Type B pancreatic cell (in vitro differentiated cells): ENCODE measurements around the gene TMEM272. TPM values are rescaled to one million over a fixed set of nuclear protein-coding genes. Genes with fewer than 3 reads are reported as not detected.

Experiments
- DNase-seq: peaks from one replicate; pipeline ENCODE4 v3.0.0; 2021; ENCODE audit warnings: mixed read lengths; ENCODE audit not compliant: unreplicated experiment; ENCODE audit errors: extremely low spot score
- H3K27ac Mint-ChIP-seq: 2 replicates; pipeline ENCODE4 v1.8.0; 2021; ENCODE audit warnings: mild to moderate bottlenecking, mixed read lengths
- H3K27me3 Mint-ChIP-seq: 2 replicates; pipeline ENCODE4 v1.8.0; 2021; ENCODE audit warnings: mixed read lengths
- H3K36me3 Mint-ChIP-seq: 2 replicates; pipeline ENCODE4 v1.8.0; 2021; ENCODE audit warnings: mixed read lengths
- H3K4me1 Mint-ChIP-seq: one replicate; pipeline ENCODE4 v1.8.0; 2021; ENCODE audit warnings: mixed read lengths; ENCODE audit not compliant: unreplicated experiment
- H3K4me3 Mint-ChIP-seq: 2 replicates; pipeline ENCODE4 v1.8.0; 2021; ENCODE audit warnings: mild to moderate bottlenecking, mixed read lengths
- H3K9me3 Mint-ChIP-seq: 2 replicates; pipeline ENCODE4 v1.8.0; 2021; ENCODE audit warnings: mixed read lengths
- total RNA-seq: library from RNA; stranded (reverse); gene quantifications from 2 replicates; pipeline ENCODE4 v1.2.1, GENCODE V29; 2021; ENCODE audit warnings: low replicate concordance
- TF ChIP-seq, protein P1 (sequence below): fragments of 200-600 bp; sonication (generic); conservative IDR thresholded peaks from 2 replicates; pipeline ENCODE4 v1.5.0; 2021; ENCODE audit warnings: antibody characterized with exemption, mild to moderate bottlenecking

Gene TMEM272
- total RNA-seq, 1 donor from 2014 or later, result 0.63 TPM

DNA sequence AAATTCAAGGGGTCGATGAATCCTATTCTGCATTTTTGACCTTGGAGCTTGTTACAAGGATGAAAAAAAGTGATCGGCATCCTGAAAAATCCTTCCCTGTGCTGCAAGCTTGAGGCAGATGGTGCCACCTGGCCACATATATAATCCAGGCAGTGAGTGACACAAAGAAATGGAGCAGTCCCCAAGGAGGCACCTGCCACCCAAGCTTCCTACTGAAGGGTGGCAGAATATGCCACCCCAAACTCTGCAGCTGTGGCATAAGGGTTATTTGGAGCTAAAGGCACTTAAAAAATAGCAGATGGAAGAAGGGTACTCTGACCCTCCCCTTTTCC lies 15.4 kb downstream of the TMEM272 start:
- Mint-ChIP-seq H3K4me1 (peaks cover 6% of the 10 kb centered on the region), H3K27ac (no peak overlapping the region), H3K4me3 (no peak overlapping the region)

DNA sequence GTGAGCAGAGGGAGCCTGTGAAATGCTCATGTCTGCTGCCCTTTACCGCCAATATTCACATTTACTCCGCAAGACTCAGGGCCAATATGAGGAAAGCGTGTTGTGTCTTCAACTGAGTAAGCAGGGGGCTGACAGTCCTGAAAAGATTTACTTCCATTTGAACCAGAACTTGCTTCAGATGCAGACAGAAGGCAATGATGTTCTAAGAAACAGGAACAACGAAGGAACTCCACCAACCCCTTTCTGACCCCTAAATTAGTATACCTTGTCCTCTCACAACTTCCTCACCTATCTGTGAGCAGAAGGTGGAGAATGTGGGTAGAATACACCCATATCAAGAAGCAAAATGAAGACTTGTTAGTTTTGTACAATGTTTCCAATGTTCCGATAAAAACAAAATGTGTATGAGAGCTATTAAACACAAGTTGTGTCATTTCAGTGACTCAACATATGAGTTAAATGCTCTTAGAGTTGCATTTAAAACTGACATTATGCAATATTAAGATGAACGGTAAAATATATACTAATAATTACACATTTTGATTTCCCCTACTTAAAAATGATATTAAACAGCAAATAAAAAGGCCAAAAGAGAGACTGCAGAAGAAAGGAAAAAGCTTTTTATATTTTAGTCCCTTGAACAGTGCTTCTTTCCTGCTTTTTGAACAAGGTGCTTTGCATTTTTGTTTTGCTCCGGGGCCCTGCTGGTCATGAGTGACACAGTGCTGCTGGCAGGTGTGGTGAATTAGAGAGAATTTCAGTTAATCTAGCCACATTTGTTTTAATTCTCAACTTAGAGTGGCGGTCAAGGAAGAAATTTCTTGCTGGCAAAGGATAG lies 16.0 kb downstream of the TMEM272 start:
- H3K9me3 Mint-ChIP-seq, result no peaks in the 10 kb centered on the region
- TF ChIP-seq, protein P1, sequence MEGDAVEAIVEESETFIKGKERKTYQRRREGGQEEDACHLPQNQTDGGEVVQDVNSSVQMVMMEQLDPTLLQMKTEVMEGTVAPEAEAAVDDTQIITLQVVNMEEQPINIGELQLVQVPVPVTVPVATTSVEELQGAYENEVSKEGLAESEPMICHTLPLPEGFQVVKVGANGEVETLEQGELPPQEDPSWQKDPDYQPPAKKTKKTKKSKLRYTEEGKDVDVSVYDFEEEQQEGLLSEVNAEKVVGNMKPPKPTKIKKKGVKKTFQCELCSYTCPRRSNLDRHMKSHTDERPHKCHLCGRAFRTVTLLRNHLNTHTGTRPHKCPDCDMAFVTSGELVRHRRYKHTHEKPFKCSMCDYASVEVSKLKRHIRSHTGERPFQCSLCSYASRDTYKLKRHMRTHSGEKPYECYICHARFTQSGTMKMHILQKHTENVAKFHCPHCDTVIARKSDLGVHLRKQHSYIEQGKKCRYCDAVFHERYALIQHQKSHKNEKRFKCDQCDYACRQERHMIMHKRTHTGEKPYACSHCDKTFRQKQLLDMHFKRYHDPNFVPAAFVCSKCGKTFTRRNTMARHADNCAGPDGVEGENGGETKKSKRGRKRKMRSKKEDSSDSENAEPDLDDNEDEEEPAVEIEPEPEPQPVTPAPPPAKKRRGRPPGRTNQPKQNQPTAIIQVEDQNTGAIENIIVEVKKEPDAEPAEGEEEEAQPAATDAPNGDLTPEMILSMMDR, result no peak
- H3K27ac Mint-ChIP-seq, result no peak overlapping the region
- peaks cover 19% of the 10 kb centered on the region for H3K27me3 Mint-ChIP-seq
- no peak overlapping the region for H3K4me3 Mint-ChIP-seq
- H3K4me1 Mint-ChIP-seq, result peaks cover 6% of the 10 kb centered on the region
- DNase-seq, result no peak
- H3K36me3 Mint-ChIP-seq, result no peaks in the 10 kb centered on the region

More for the DNA sequence above, 15.4 kb downstream of the TMEM272 start:
- TF ChIP-seq, protein P1, result no peak
- Mint-ChIP-seq H3K36me3 (no peaks in the 10 kb centered on the region), H3K9me3 (no peaks in the 10 kb centered on the region), H3K27me3 (peaks cover 19% of the 10 kb centered on the region)
- DNase-seq, result no peak

DNA sequence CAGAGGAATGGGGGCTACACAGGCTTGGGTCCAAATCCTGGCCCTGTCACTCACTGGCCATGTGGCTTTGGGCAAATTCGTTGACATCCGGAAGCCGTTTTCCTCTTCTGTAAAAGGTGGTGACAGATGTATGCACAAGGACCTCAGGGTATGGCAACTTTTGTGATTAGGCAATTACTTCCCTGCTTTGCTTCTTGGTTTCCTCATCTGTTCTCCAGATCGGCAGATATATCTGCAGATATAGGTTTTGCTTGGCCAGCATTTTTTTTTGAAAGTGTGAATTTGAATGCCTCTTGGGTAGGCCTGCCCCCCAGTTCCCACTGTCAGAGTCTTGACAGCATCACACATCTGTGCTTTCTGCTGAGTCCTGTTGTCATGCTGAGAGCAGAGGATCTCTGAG lies 17.7 kb downstream of the TMEM272 start:
- H3K36me3 Mint-ChIP-seq, result no peaks in the 10 kb centered on the region
- H3K4me1 Mint-ChIP-seq, result no peaks in the 10 kb centered on the region
- H3K27ac Mint-ChIP-seq, result peak overlapping the region; percentile 4
- no peak for DNase-seq
- no peaks in the 10 kb centered on the region for H3K9me3 Mint-ChIP-seq
- TF ChIP-seq, protein P1, result no peak
- H3K27me3 Mint-ChIP-seq, result peaks cover 4% of the 10 kb centered on the region
- no peak overlapping the region for H3K4me3 Mint-ChIP-seq

DNA sequence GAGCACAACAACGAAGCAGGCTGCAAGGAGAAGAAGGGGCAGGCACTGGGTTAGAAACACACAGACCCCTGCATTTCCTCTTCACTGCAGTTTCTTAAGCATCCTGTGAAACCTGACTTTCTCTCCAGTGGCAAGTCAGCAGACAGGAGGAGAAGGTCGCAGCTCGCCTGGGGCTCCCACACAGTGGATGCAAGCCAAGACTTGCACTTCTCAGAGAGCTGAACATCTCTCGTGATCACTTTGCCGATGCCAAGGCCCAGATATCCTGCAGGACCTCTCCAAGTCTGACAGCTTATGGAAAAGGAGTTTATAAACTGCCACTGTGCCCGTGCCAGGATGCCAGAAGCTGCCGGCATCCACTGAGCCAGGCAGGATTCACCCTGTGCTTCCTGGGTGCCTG lies 18.4 kb downstream of the TMEM272 start:
- H3K36me3 Mint-ChIP-seq, result no peaks in the 10 kb centered on the region
- no peak for DNase-seq
- H3K4me1 Mint-ChIP-seq, result no peaks in the 10 kb centered on the region
- TF ChIP-seq, protein P1, result no peak
- H3K9me3 Mint-ChIP-seq, result no peaks in the 10 kb centered on the region
- peaks cover 4% of the 10 kb centered on the region for H3K27me3 Mint-ChIP-seq
- H3K4me3 Mint-ChIP-seq, result no peak overlapping the region
- H3K27ac Mint-ChIP-seq, result peak overlapping the region; percentile 55

DNA sequence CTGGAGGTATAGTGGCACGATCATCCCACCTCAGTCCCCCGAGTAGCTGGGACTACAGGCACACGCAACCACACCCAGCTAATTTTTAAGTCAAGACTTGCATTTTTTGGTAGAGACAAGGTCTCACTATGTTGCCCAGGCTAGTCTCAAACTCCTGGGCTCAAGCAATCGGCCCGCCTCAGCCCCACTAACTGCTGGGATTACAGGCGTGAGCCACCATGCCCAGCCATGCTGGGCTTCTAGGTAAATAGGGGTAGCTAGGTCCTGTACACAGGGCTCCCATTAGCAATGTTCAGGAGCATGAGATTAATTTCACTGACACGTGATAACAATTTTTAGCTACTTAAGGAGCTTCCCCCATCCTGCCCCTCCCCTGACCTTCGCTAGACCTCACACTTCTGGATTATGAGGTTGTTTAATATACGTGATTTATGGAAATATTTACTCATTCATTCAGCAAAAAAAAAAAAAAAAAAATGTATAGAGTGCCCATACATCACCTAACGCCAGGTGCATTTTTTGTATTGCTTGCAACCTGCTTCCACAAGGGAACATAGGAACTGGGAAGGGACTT lies 19.2 kb downstream of the TMEM272 start:
- no peaks in the 10 kb centered on the region for H3K36me3 Mint-ChIP-seq
- no peaks in the 10 kb centered on the region for H3K9me3 Mint-ChIP-seq
- TF ChIP-seq, protein P1, result no peak
- no peak overlapping the region for H3K27ac Mint-ChIP-seq
- peaks cover 4% of the 10 kb centered on the region for H3K27me3 Mint-ChIP-seq
- no peaks in the 10 kb centered on the region for H3K4me1 Mint-ChIP-seq
- H3K4me3 Mint-ChIP-seq, result no peak overlapping the region
- no peak for DNase-seq
